Neural progenitor cell (in vitro differentiated cells): Measurements from ENCODE around the gene CYB5A. TPM values are rescaled to one million over a fixed set of nuclear protein-coding genes. Genes with fewer than 3 reads are reported as not detected.

Experiments
- DNase-seq: peaks from one replicate; pipeline ENCODE4 v3.0.0-alpha.2; 2016; ENCODE audit warnings: low spot score
- H2AFZ ChIP-seq: fragments of 200-600 bp; sonication (generic); replicated peaks from 2 replicates; pipeline ENCODE4 v1.6.1; 2016; ENCODE audit warnings: antibody characterized with exemption
- H3F3A ChIP-seq: fragments of 200-600 bp; sonication (generic); 2 replicates; pipeline ENCODE4 v1.6.1; 2016; ENCODE audit warnings: antibody characterized with exemption, low read depth
- H3K27ac ChIP-seq: fragments of 200-600 bp; sonication (generic); 2 replicates; pipeline ENCODE4 v1.5.1; 2016; ENCODE audit warnings: mild to moderate bottlenecking
- H3K27me3 ChIP-seq: fragments of 200-600 bp; sonication (generic); 2 replicates; pipeline ENCODE4 v1.6.1; 2016; ENCODE audit warnings: mild to moderate bottlenecking, moderate library complexity
- H3K36me3 ChIP-seq: fragments of 200-600 bp; sonication (generic); 2 replicates; pipeline ENCODE4 v1.5.1; 2016
- H3K4me1 ChIP-seq: fragments of 200-600 bp; sonication (generic); 2 replicates; pipeline ENCODE4 v1.6.1; 2016; ENCODE audit warnings: mixed run types
- H3K4me2 ChIP-seq: fragments of 200-600 bp; sonication (generic); 2 replicates; pipeline ENCODE4 v1.6.1; 2016
- H3K4me3 ChIP-seq: fragments of 200-600 bp; sonication (generic); 2 replicates; pipeline ENCODE4 v1.5.1; 2016
- H3K79me2 ChIP-seq: fragments of 200-600 bp; sonication (generic); 2 replicates; pipeline ENCODE4 v1.6.1; 2016; ENCODE audit warnings: low read depth
- H3K9ac ChIP-seq: fragments of 200-600 bp; sonication (generic); 2 replicates; pipeline ENCODE4 v1.6.1; 2016
- H3K9me3 ChIP-seq: fragments of 200-600 bp; sonication (generic); 2 replicates; pipeline ENCODE4 v1.5.1; 2016; ENCODE audit warnings: low read depth
- H4K20me1 ChIP-seq: fragments of 200-600 bp; sonication (generic); 2 replicates; pipeline ENCODE4 v1.6.1; 2016; ENCODE audit warnings: low read depth
- H3K27ac Mint-ChIP-seq: 3 replicates; pipeline ENCODE4 v1.8.0; 2021; ENCODE audit warnings: mixed read lengths
- H3K27me3 Mint-ChIP-seq: 2 replicates; pipeline ENCODE4 v1.8.0; 2022; ENCODE audit warnings: low read depth, mild to moderate bottlenecking, inconsistent platforms, moderate library complexity, mixed read lengths; ENCODE audit not compliant: insufficient read depth
- H3K36me3 Mint-ChIP-seq: 3 replicates; pipeline ENCODE4 v1.8.0; 2021; ENCODE audit warnings: mixed read lengths
- H3K4me1 Mint-ChIP-seq: 3 replicates; pipeline ENCODE4 v1.8.0; 2021; ENCODE audit warnings: mixed read lengths
- H3K4me3 Mint-ChIP-seq: 3 replicates; pipeline ENCODE4 v1.8.0; 2021; ENCODE audit warnings: mild to moderate bottlenecking, moderate library complexity, mixed read lengths
- H3K9me3 Mint-ChIP-seq: 3 replicates; pipeline ENCODE4 v1.8.0; 2020; ENCODE audit warnings: mixed read lengths
- CTCF ChIP-seq: fragments of 200-600 bp; sonication (generic); IDR thresholded peaks from 2 replicates; pipeline ENCODE4 v1.5.1; 2017; ENCODE audit warnings: antibody characterized with exemption, mild to moderate bottlenecking
- EZH2 ChIP-seq: fragments of 200-600 bp; sonication (generic); IDR thresholded peaks from 2 replicates; pipeline ENCODE4 v1.6.1; 2017; ENCODE audit warnings: antibody characterized with exemption, mild to moderate bottlenecking, moderate library complexity
- EZH2phosphoT487 ChIP-seq: fragments of 200-600 bp; sonication (generic); IDR thresholded peaks from 2 replicates; pipeline ENCODE4 v1.6.1; 2017; ENCODE audit warnings: antibody characterized with exemption
- total RNA-seq: library from RNA; depleted of rRNA; stranded (reverse); fragments of >200 nt; gene quantifications from 2 replicates; pipeline ENCODE4 v1.2.3, GENCODE V29; 2015; ENCODE audit warnings: low replicate concordance

The CYB5A gene
- total RNA-seq, 1 donor from 2014 or later = 33.7 TPM

GRCh38 chr18:74275736-74276135 is 16.0 kb downstream of the CYB5A start:
- peaks cover 2% of the 10 kb centered on the region for H3K4me1 ChIP-seq
- H3K9ac ChIP-seq = no peak overlapping the region
- H3K79me2 ChIP-seq = no peaks in the 10 kb centered on the region
- no peaks in the 10 kb centered on the region for H3K27me3 ChIP-seq
- no peak overlapping the region for H3K4me2 ChIP-seq
- H3F3A ChIP-seq = peaks cover 2% of the 10 kb centered on the region
- no peaks in the 10 kb centered on the region for H4K20me1 ChIP-seq
- Mint-ChIP-seq H3K27me3 (peaks cover 5% of the 10 kb centered on the region), H3K4me1 (peaks cover 3% of the 10 kb centered on the region), H3K9me3 (no peaks in the 10 kb centered on the region), H3K4me3 (no peak overlapping the region), H3K27ac (no peak overlapping the region), H3K36me3 (no peaks in the 10 kb centered on the region)
- no peak for DNase-seq
- no peak overlapping the region for H3K27ac ChIP-seq
- no peak for TF ChIP-seq EZH2
- no peak for TF ChIP-seq EZH2phosphoT487
- no peak for TF ChIP-seq CTCF
- H3K4me3 ChIP-seq = no peak overlapping the region
- no peaks in the 10 kb centered on the region for H3K9me3 ChIP-seq
- no peaks in the 10 kb centered on the region for H3K36me3 ChIP-seq
- no peak overlapping the region for H2AFZ ChIP-seq

- Mint-ChIP-seq H3K9me3 (no peaks in the 10 kb centered on the region), H3K4me3 (no peak overlapping the region), H3K4me1 (no peaks in the 10 kb centered on the region), H3K27ac (no peak overlapping the region), H3K36me3 (no peaks in the 10 kb centered on the region), H3K27me3 (peaks cover 5% of the 10 kb centered on the region)
- no peak overlapping the region for H3K27ac ChIP-seq
- H3F3A ChIP-seq = no peaks in the 10 kb centered on the region
- H3K4me1 ChIP-seq = no peaks in the 10 kb centered on the region
- no peak for TF ChIP-seq EZH2phosphoT487
- no peak for TF ChIP-seq EZH2
- TF ChIP-seq CTCF = no peak
- no peak overlapping the region for H3K4me2 ChIP-seq
- no peak overlapping the region for H3K4me3 ChIP-seq
- no peaks in the 10 kb centered on the region for H3K36me3 ChIP-seq
- H2AFZ ChIP-seq = no peak overlapping the region
- no peaks in the 10 kb centered on the region for H3K27me3 ChIP-seq
- H3K9me3 ChIP-seq = no peaks in the 10 kb centered on the region
- no peak overlapping the region for H3K9ac ChIP-seq
- no peaks in the 10 kb centered on the region for H4K20me1 ChIP-seq
- H3K79me2 ChIP-seq = no peaks in the 10 kb centered on the region
- DNase-seq = no peak
Measured at GRCh38 chr18:74274700-74275099, 17.1 kb downstream of the CYB5A start.

DNA sequence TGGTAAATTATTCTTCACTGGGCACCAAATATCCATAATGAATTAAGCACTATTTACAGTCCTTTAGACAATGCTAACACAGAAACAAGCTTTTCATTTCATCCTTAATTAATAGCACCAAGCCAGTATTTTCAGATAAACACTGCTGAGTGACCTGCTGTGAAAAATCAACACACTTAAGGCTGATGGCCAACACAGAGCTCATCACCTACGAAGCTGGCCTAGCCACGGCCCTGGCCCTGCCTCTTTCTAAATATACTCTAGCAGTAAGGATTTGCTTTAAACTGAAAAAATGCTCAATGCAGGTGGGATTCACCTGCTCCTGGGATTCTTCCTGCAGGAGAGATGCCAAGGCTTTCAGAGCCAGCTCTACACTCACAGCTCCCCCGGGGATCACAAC is 18.4 kb downstream of the CYB5A start:
- H3K27me3 ChIP-seq = no peaks in the 10 kb centered on the region

More for the DNA sequence above, 18.4 kb downstream of the CYB5A start:
- H4K20me1 ChIP-seq = no peaks in the 10 kb centered on the region
- no peak overlapping the region for H2AFZ ChIP-seq
- H3K9me3 ChIP-seq = no peaks in the 10 kb centered on the region
- Mint-ChIP-seq H3K36me3 (no peaks in the 10 kb centered on the region), H3K4me3 (no peak overlapping the region), H3K27ac (no peak overlapping the region), H3K4me1 (no peaks in the 10 kb centered on the region), H3K27me3 (peaks cover 5% of the 10 kb centered on the region), H3K9me3 (no peaks in the 10 kb centered on the region)
- DNase-seq = no peak
- no peaks in the 10 kb centered on the region for H3K4me1 ChIP-seq
- no peaks in the 10 kb centered on the region for H3K79me2 ChIP-seq
- TF ChIP-seq EZH2 (no peak), EZH2phosphoT487 (no peak), CTCF (no peak)
- H3K36me3 ChIP-seq = no peaks in the 10 kb centered on the region
- no peaks in the 10 kb centered on the region for H3F3A ChIP-seq
- no peak overlapping the region for H3K4me2 ChIP-seq
- no peak overlapping the region for H3K9ac ChIP-seq
- no peak overlapping the region for H3K4me3 ChIP-seq
- H3K27ac ChIP-seq = no peak overlapping the region
